ENCODE results near the gene NKX1-1. TPM values are rescaled to one million over a fixed set of nuclear protein-coding genes. Genes with fewer than 3 reads are reported as not detected.

The NKX1-1 gene
- total RNA-seq, 4 donors from 2014 or later, result not detected

- TF ChIP-seq POLR2A (IDR thresholded peaks at IDR 0.05) (no peak), POLR2AphosphoS5 (IDR thresholded peaks at IDR 0.05) (no peak), EP300 (IDR thresholded peaks at IDR 0.05) (no peak), CTCF (IDR thresholded peaks at IDR 0.05) (no peak)
- no peak overlapping the region for H3K27ac ChIP-seq
- 88% methylated on average over 17 of the region's 36 CpGs for WGBS
- peaks cover 7% of the 10 kb centered on the region for H3K4me1 ChIP-seq
- H3K4me3 ChIP-seq, result no peak overlapping the region
- peaks cover 77% of the 10 kb centered on the region for H3K36me3 ChIP-seq
- no peaks in the 10 kb centered on the region for H3K9me3 ChIP-seq
- H3K27me3 ChIP-seq, result no peaks in the 10 kb centered on the region
- no peak for DNase-seq (ENCODE audit: low spot score in 2 of 2)
These were observed 51.9 kb downstream of the NKX1-1 start for GRCh38 chr4:1354136-1354982.

- no peaks in the 10 kb centered on the region for H3K9me3 ChIP-seq
- TF ChIP-seq EP300 (IDR thresholded peaks at IDR 0.05) (no peak), POLR2AphosphoS5 (IDR thresholded peaks at IDR 0.05) (no peak), CTCF (IDR thresholded peaks at IDR 0.05) (no peak), POLR2A (IDR thresholded peaks at IDR 0.05) (no peak)
- peaks cover 72% of the 10 kb centered on the region for H3K36me3 ChIP-seq
- H3K27me3 ChIP-seq, result no peaks in the 10 kb centered on the region
- DNase-seq (ENCODE audit: low spot score in 2 of 2), result no peak
- H3K4me1 ChIP-seq, result peaks cover 17% of the 10 kb centered on the region
- H3K4me3 ChIP-seq, result no peak overlapping the region
- 93% methylated on average over 7 of the region's 30 CpGs for WGBS
- H3K27ac ChIP-seq, result no peak overlapping the region
These were observed 52.8 kb downstream of the NKX1-1 start for GRCh38 chr4:1353186-1354055.

Other genes starting within 250 kb of the NKX1-1 start
- 10 to 100 TPM; 22.5 to 52.3 (median 31.8) TPM for gene SPON2, start 233.9 kb downstream of the NKX1-1 start, total RNA-seq
- 100 to 1,000 TPM; 145 to 255 (median 181) TPM for gene CTBP1, start 157.3 kb downstream of the NKX1-1 start, total RNA-seq
- 100 to 1,000 TPM in 1 of 4 donors, 10 to 100 TPM in 3; 58.7 to 112 (median 69.5) TPM for gene MAEA, start 116.6 kb downstream of the NKX1-1 start, total RNA-seq
- gene UVSSA, start 59.2 kb downstream of the NKX1-1 start, total RNA-seq, result 100 to 1,000 TPM in 1 of 4 donors, 10 to 100 TPM in 3; 16.2 to 107 (median 24.9) TPM

Data from suprapubic skin (tissue), 4 donors.